Urinary bladder (tissue), 4 donors: ENCODE measurements around the gene IGF2R. TPM values are rescaled to one million over a fixed set of nuclear protein-coding genes. Genes with fewer than 3 reads are reported as not detected.

ENCODE experiments used
- DNase-seq: peaks from one replicate; pipeline ENCODE4 v3.0.0-alpha.2; 2015; ENCODE audit errors: extremely low spot score
- H3K27ac ChIP-seq: one replicate; pipeline ENCODE4 v1.5.1; 2013; ENCODE audit warnings: low read depth, mild to moderate bottlenecking, moderate library complexity
- H3K36me3 ChIP-seq: one replicate; pipeline ENCODE4 v1.6.1; 2013; ENCODE audit warnings: mild to moderate bottlenecking, moderate library complexity; ENCODE audit not compliant: insufficient read depth
- H3K4me1 ChIP-seq: one replicate; pipeline ENCODE4 v1.6.1; 2013; ENCODE audit warnings: mild to moderate bottlenecking, moderate library complexity; ENCODE audit not compliant: insufficient read depth
- H3K4me3 ChIP-seq: one replicate; pipeline ENCODE4 v1.5.1; 2013; ENCODE audit warnings: low read depth, low read length
- WGBS: extraction: QIAGEN DNeasy Blood & Tissue Kit; methylation state at CpG from one replicate; pipeline ENCODE4 v1.1.7; 2013; 5-methylcytosine and 5-hydroxymethylcytosine counted together
- polyA plus RNA-seq: library from polyadenylated mRNA; stranded (reverse); fragments of 200-250 nt; gene quantifications from one replicate; pipeline ENCODE4 v1.2.3, GENCODE V29; 2013
- total RNA-seq: library from RNA; depleted of rRNA; stranded (reverse); fragments of >200 nt; gene quantifications from one replicate; pipeline ENCODE4 v1.2.3, GENCODE V29; 2014
- donor health status: healthy with polysubstance abuse.
- donor health status: healthy.

The IGF2R gene
- total and polyA plus RNA-seq, 2 donors: 32.1 to 46.6 TPM

DNA sequence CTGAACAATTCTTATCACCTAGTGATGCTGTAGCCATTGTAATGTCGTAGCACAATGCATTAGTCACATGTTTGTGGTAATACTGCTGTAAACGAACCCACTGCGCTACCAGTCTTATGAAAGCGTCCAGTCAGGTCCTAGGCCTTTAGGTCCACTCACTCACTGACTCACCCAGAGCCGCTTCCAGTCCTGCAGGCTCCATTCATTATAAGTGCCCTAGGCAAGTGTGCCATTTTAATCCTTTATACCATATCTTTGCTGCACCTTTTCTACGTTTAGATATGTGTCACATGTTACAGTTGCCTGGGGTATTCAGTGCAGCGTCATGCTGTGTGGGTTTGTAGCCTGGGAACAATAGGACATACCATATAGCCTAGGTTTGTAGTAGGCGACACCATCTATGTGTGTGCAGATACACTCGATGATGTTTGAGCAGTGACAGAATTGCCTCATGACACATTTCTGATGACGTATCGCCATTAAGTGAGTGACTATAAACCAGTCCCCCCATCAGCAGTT lies 15.4 kb downstream of the IGF2R start:
- no peak overlapping the region for H3K4me3 ChIP-seq
- no peaks in the 10 kb centered on the region for H3K36me3 ChIP-seq
- no peak for DNase-seq
- 87% methylated on average over 11 of the region's 11 CpGs for WGBS
- H3K27ac ChIP-seq: no peak overlapping the region
- peaks cover 4% of the 10 kb centered on the region for H3K4me1 ChIP-seq

DNA sequence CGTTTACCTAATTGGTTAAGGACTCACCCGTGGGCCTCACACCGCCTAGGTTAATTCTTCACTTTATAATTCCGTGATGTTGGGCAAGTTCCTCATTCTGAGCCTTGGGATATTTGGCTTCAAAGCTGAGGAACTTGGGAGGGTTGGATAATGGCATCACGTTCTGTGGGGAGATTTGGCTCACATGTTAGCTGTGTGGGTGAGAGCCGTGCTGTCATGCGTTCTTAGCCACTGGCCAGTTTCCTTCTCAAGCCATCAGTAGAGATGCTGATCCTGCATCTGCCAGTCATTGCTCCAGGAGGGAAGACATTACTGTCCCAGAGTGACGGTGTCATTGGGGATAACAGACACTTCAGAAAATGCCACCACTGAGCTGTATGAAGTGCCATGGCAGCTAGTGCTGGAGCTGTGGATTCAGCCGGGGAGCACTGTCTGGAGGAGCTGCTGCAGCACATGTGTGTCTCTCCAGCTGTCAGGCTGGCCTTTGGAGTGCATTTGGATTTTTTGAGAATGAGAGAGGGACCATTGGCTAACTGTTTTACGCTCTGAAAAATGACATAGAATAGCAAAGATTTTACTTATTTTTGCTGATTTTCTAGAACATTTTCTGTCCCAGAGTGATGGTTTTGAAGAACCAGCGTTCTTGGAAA lies 16.5 kb downstream of the IGF2R start:
- WGBS: 76% methylated on average over 11 of the region's 11 CpGs
- Histone ChIP-seq H3K4me1 (peaks cover 8% of the 10 kb centered on the region), H3K4me3 (no peak overlapping the region), H3K36me3 (no peaks in the 10 kb centered on the region), H3K27ac (no peak overlapping the region)
- no peak for DNase-seq

DNA sequence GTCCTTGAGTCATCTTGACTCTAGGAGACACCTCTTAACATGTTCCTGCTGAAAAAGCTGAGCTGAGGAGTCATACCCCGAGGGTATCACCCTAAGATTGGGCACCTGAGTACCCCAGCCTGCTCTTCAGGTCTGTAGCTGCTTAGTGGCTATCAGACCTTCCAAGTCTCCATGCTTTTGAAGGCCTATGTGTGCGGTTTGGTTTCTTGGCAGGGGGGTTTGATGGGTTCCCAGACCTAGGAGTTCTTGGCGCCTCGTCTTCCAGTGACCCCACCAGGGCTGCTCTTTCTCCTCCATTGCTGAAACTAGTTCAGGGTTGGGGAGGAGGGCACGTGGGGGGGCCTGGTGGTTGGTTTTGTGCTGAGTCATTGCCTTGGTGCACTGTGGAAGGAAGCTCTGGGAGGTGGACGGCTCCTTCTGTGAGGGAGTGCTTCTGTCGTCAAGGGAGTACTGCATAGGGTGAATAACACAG lies 20.1 kb downstream of the IGF2R start:
- Histone ChIP-seq H3K4me3 (no peak overlapping the region), H3K36me3 (no peaks in the 10 kb centered on the region), H3K27ac (no peak overlapping the region), H3K4me1 (peaks cover 6% of the 10 kb centered on the region)
- 83% methylated on average over 7 of the region's 7 CpGs for WGBS
- DNase-seq: no peak

DNA sequence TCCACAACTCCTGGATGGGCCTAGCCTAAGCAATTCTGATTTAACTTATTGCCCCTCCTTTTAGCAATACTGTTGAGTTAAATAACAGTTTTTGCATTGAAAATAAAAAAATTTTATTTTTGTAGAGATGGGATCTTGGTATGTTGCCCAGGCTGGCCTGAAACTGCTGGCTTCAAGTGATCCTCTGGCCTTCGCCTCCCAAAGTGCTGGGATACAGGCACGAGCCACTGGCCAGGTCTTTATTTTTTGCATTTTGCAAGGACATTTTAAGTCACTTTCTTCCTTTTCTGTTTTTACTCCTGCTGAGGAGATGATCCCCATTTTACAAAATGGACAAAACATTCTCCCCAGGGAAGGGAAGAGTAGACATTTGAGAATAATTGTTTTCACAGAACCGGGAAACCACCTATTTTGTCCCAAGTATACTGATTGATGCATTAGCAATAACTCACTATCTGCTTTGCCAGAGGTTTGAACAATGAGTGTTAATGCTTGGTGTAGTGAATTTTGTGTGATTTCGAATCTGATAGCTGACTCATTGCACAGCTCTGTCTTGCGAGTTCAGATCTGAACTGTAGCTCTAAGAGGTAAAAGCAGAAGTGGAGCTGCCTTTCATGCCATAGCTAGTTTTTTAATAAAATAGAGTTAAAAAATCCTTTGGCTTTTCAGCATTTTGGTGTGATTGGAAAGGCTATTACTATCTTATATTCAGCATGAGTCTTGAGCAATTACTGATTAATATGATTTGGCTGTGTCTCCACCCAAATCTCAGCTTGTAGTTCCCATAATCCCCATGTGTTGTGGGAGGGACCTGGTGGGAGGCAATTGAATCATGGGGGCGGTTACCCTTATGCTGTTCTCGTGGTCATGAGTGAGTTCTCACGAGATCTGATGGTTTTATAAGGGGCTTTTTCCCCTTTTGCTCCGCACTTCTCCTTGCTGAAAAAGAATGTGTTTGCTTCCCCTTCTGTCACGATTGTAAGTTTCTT lies 20.9 kb downstream of the IGF2R start:
- Histone ChIP-seq H3K27ac (no peak overlapping the region), H3K36me3 (no peaks in the 10 kb centered on the region), H3K4me3 (no peak overlapping the region), H3K4me1 (peaks cover 6% of the 10 kb centered on the region)
- WGBS: 71% methylated on average over 10 of the region's 10 CpGs
- no peak for DNase-seq

DNA sequence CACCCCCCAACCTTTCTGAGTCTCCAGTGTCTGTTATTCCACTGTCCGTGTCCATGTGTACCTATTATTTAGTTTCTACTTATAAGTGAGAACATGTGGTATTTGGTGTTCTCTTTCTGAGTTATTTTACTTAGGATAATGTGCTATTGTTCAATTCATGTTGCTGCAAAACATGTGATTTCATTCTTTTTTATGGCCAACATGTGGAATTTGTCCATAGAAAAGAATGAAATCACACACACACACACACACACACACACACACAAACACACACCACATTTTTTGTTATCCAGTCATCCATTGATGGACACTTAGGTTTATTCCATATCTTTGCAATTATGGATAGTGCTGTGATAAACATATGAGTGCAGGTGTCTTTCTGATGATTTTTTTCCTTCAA lies 23.5 kb downstream of the IGF2R start:
- no peak for DNase-seq
- Histone ChIP-seq H3K4me3 (no peak overlapping the region), H3K27ac (no peak overlapping the region), H3K36me3 (no peaks in the 10 kb centered on the region), H3K4me1 (peaks cover 6% of the 10 kb centered on the region)
- WGBS: 92% methylated on average over 1 of the region's 1 CpG

DNA sequence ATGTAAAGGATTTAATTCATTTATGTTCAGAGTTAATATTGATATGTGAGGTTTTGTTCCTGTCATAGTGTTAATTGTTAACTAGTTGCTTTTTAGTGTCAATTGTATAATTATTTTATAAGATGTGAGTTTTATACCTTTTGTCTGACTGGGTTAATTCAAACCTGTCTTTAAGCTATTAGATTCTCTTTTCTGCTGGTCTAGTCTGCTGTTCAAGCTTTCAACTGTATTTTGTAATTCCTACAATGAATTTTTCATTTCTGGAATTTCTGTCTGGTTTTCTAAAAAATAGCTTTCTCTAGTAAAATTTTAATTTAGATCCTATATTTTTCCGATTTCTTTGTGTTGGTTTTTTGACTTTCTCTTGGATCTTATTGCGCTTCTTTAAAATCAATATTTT lies 26.5 kb downstream of the IGF2R start:
- Histone ChIP-seq H3K4me1 (no peaks in the 10 kb centered on the region), H3K4me3 (no peak overlapping the region), H3K36me3 (no peaks in the 10 kb centered on the region), H3K27ac (no peak overlapping the region)
- WGBS: 97% methylated on average over 2 of the region's 2 CpGs
- no peak for DNase-seq

DNA sequence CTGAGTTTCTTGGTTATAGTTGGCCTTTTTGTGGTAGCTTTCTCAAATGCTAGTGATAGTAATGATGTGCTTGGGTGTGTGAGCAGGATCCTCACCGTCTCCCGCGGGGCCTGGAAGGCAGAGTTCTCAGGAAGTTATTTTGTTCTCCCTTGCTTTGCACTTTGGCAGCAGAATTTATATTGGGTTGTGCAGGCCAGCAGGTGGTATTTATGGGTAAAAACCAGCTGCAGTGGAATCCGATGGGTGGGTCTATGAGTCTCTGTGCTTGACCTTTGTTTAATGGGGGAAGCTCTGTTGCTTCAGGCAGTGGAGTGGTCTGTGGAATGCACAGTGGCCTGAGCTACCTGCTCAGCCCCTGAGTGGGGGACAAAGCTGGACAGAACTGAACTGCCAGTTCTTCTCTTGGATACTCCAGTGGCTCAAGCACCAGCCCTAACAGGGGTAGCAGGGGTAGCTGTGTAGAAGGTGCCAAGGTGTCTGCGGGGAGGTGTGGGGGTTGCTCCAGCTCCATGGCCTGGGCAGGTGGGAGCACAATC lies 27.3 kb downstream of the IGF2R start:
- no peak for DNase-seq
- H3K27ac ChIP-seq: no peak overlapping the region
- no peaks in the 10 kb centered on the region for H3K4me1 ChIP-seq
- H3K36me3 ChIP-seq: no peaks in the 10 kb centered on the region
- no peak overlapping the region for H3K4me3 ChIP-seq
- WGBS: 88% methylated on average over 5 of the region's 5 CpGs

DNA sequence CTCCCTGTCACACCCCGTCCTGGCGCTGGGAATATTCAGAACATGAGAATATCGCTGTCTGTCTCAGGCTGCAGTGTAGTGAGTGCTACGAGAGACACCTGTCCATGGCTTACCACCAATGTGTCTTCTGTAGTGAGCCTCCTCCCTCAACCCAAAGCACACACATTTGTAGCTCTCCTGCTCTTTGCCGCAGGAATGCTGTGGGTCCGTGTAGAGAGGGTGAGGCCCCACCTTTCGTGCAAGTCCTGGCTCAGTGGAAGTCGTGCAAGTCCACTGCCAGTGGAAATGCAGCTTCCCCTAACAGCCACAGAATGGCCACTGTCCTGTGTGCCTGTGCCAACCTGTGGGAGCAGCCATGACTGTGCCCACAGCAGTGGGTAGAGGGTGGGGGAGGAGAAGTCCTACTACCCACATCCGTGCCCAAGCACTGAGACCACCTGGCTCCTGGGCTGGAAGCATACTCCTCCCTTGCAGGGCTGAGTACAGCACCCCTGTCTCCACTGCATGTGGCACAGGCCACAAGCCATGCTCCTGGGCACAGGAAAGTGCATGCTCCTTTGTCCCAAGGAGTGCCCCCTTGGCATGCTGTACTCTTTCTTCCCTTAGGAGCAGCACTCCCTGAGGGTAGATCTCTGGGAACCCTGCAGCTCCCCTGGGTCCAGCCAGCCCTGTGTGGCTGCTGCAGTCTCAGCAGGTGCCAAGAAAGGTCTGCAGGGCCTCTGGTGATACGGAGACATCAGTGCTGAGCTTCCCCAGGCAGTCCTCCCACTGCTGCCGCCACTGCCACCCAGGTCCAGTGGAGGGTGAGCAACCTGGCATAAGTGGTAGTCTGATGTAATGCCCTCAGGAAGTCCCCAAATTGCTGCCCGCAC lies 28.0 kb downstream of the IGF2R start:
- no peak for DNase-seq
- Histone ChIP-seq H3K4me3 (no peak overlapping the region), H3K27ac (no peak overlapping the region), H3K4me1 (no peaks in the 10 kb centered on the region), H3K36me3 (no peaks in the 10 kb centered on the region)
- WGBS: 91% methylated on average over 12 of the region's 12 CpGs

DNA sequence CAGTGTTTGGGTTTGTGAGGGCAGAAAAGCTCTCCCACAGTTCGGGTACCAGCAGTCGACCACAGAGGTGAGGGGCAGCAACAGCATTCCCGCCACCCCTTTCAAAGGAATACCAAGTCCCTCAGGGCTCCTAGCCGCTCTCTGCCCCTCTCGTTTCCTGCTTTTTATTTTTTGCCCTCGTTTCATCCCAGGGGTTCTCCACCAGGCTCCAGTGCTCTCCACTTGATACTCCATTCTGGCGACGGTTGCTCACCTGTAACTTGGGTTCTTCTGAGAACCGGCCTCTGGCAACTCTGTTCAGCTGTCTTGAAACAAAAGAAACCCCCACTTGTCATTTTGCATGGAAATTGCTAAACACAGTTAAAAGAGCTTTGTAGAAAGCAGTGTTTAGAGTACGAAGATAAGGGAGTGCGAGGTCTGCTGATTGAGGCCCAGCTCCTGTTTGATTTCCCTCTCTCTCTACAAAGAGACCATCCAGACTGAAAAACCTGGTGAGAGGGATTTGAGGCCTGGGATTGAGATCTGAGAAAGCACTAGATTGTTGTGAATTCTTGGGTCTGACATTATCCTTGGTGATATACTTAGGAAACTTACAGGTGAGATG lies 28.7 kb downstream of the IGF2R start:
- H3K36me3 ChIP-seq: no peaks in the 10 kb centered on the region
- H3K27ac ChIP-seq: no peak overlapping the region
- 87% methylated on average over 11 of the region's 11 CpGs for WGBS
- DNase-seq: no peak
- H3K4me1 ChIP-seq: no peaks in the 10 kb centered on the region
- no peak overlapping the region for H3K4me3 ChIP-seq

DNA sequence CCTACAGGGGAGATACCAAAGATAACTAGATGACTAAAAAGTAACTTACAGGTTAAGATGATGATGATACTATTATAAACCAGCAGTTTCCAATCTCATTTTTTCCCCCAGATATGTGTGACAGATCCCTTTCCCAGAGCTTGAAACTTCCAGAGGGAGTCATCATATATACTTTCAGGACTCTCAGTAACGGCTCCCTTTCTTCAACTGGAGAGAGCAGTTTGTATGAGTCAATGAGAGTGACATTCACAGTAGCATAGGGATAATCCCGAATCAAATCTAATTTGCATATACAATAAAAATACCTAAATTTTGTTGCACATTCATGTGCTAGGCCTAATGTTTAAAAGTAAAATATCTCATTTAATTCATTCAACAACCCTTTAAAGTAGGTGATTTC lies 29.7 kb downstream of the IGF2R start:
- Histone ChIP-seq H3K4me3 (no peak overlapping the region), H3K4me1 (no peaks in the 10 kb centered on the region), H3K36me3 (no peaks in the 10 kb centered on the region), H3K27ac (no peak overlapping the region)
- DNase-seq: no peak
- 89% methylated on average over 2 of the region's 2 CpGs for WGBS

DNA sequence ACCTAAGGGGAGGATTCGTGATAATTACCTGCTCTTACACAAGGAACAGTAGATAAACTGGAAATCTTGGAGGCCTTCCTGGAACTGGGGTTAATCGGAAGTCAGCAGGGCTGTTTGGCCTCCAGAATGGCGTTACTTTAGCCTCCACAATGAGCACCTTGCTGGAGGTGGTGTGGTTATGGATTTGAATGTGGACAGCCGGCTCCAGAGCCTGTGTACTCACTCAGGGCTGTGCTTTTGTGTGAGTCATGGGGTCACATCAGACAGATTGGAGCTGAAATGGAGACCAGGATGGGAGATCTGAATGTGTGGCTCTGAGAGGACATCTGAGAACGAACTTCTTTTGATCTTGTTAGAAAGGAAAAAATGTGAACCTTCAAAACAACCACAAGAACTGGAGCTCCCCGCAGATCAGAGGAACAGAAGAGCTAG lies 30.4 kb downstream of the IGF2R start:
- no peaks in the 10 kb centered on the region for H3K36me3 ChIP-seq
- 93% methylated on average over 6 of the region's 6 CpGs for WGBS
- no peak for DNase-seq
- H3K4me1 ChIP-seq: no peaks in the 10 kb centered on the region
- no peak overlapping the region for H3K4me3 ChIP-seq
- no peak overlapping the region for H3K27ac ChIP-seq

DNA sequence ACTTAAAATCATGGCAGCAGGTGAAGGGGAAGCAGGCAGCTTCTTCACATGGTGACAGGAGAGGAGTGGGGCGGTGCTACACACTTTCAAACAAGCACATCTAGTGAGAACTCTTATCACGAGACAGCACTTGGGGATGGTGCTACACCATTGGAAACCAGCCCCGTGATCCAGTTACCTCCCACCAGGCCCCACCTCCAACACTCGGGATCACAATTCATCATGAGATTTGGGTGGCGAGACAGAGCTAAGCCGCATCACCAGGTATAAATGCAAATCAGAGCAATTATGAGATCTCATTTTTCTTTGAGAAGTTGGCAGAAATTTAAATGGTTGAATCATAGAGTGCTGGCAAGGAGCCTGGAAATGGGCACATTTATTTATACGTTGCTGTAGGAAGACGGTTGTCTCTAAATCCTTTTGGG lies 31.4 kb downstream of the IGF2R start:
- Histone ChIP-seq H3K4me1 (no peaks in the 10 kb centered on the region), H3K4me3 (no peak overlapping the region), H3K27ac (no peak overlapping the region), H3K36me3 (no peaks in the 10 kb centered on the region)
- WGBS: 80% methylated on average over 8 of the region's 8 CpGs
- no peak for DNase-seq
